Endothelial cell of umbilical vein (primary cell): Measurements from ENCODE around the gene RAB44. TPM values are rescaled to one million over a fixed set of nuclear protein-coding genes. Genes with fewer than 3 reads are reported as not detected.

Experiments used
- BruUV-seq: library from RNA; stranded (reverse); fragments of 400-500 nt; replicated peaks from 2 replicates; lab custom pipeline; 2021; lab: Mats Ljungman, UMichigan
- CTCF ChIA-PET: fragments of 300-600, 350-600 bp; sonication (Branson Sonifier 250); formaldehyde crosslinking; loops from one replicate; lab custom pipeline; 2021; ENCODE audit warnings: antibody characterized with exemption, inconsistent platforms; lab: Charles Lee
- POLR2A ChIA-PET: fragments of 300-600, 350-600 bp; sonication (Branson Sonifier 250); formaldehyde crosslinking; loops from one replicate; lab custom pipeline; 2021; ENCODE audit warnings: antibody characterized with exemption, inconsistent platforms; lab: Charles Lee
- DNase-seq: peaks from one replicate; pipeline ENCODE4 v3.0.0-alpha.2; 2011; ENCODE audit warnings: low read depth, low spot score
- FAIRE-seq: peaks from 2 replicates; lab custom pipeline; 2011; peaks lifted over from hg19 to GRCh38; lab: Jason Lieb, UNC
- H2AFZ ChIP-seq: 2 replicates; pipeline ENCODE4 v1.6.0; 2012; ENCODE audit warnings: low read depth, low read length, control low read depth, inconsistent platforms
- H3K27ac ChIP-seq: 2 replicates; pipeline ENCODE4 v1.5.1; 2011; ENCODE audit warnings: low read depth, mild to moderate bottlenecking, control low read depth, low read length, moderate library complexity; ENCODE audit not compliant: insufficient read depth
- H3K27me3 ChIP-seq, 2 experiments: 2 replicates each; pipeline versions ENCODE4 v1.6.0 to v1.6.1; 2011; ENCODE audit warnings: low read length in 2 of 2, mixed read lengths in 1 of 2; ENCODE audit not compliant: control insufficient read depth in 2 of 2, insufficient read depth in 2 of 2
- H3K36me3 ChIP-seq, 2 experiments: 2 replicates in 1 of 2; 3 replicates in 1 of 2; pipeline ENCODE4 v1.5.1; 2011; ENCODE audit warnings: low read length in 2 of 2, mild to moderate bottlenecking in 1 of 2, moderate library complexity in 1 of 2; ENCODE audit not compliant: control insufficient read depth in 2 of 2, insufficient read depth in 2 of 2; ENCODE audit errors: extremely low read depth in 1 of 2
- H3K4me1 ChIP-seq: 3 replicates; pipeline ENCODE4 v1.5.1; 2011; ENCODE audit warnings: mild to moderate bottlenecking, low read length; ENCODE audit not compliant: control insufficient read depth, insufficient read depth; ENCODE audit errors: extremely low read depth
- H3K4me2 ChIP-seq: 2 replicates; pipeline ENCODE4 v1.6.1; 2011; ENCODE audit warnings: low read length, control low read depth, mixed read lengths; ENCODE audit not compliant: insufficient read depth
- H3K4me3 ChIP-seq, 3 experiments: fragments of 200-600 bp in 1 of 3; sonication (generic), shearing (Covaris generic) in 1 of 3; replicated peaks in 1 of 3; 2 replicates each; pipeline ENCODE4 v1.5.1; 2011 to 2016; ENCODE audit warnings: control low read depth in 3 of 3, low read length in 3 of 3, mild to moderate bottlenecking in 2 of 3, inconsistent platforms in 1 of 3, low read depth in 1 of 3, moderate library complexity in 1 of 3; ENCODE audit not compliant: insufficient read depth in 1 of 3
- H3K79me2 ChIP-seq: 2 replicates; pipeline ENCODE4 v1.6.0; 2012; ENCODE audit warnings: low read length, inconsistent platforms; ENCODE audit not compliant: control insufficient read depth, insufficient read depth
- H3K9ac ChIP-seq: replicated peaks from 2 replicates; pipeline ENCODE3; 2011; ENCODE audit warnings: low read length, control low read depth; ENCODE audit not compliant: insufficient read depth; ENCODE audit errors: extremely low read depth
- H3K9me1 ChIP-seq: replicated peaks from 3 replicates; pipeline ENCODE4 v1.6.0; 2011; ENCODE audit warnings: mild to moderate bottlenecking, low read length; ENCODE audit not compliant: control insufficient read depth, insufficient read depth; ENCODE audit errors: extremely low read depth
- H3K9me3 ChIP-seq: replicated peaks from 2 replicates; pipeline ENCODE4 v1.5.1; 2012; ENCODE audit warnings: low read length, inconsistent platforms; ENCODE audit not compliant: control insufficient read depth, insufficient read depth
- H4K20me1 ChIP-seq: replicated peaks from 2 replicates; pipeline ENCODE3; 2011; ENCODE audit warnings: mild to moderate bottlenecking, low read length; ENCODE audit not compliant: control insufficient read depth, insufficient read depth; ENCODE audit errors: extremely low read depth
- POLR2A ChIP-seq: IDR thresholded peaks from 2 replicates; pipeline ENCODE4 v1.6.1; 2012; ENCODE audit warnings: low read depth, mild to moderate bottlenecking, control low read depth, low read length
- dilution Hi-C: fragments of 300-500 bp; cut with MboI; formaldehyde crosslinking; loops from one replicate; pipeline ENCODE4 v1.15.0; 2019; ENCODE audit warnings: low sequenced_read_pairs; ENCODE audit not compliant: extremely low pct_ligation_motif_present
- intact Hi-C: fragments of 100-400 bp; cut with micrococcal nuclease; formaldehyde crosslinking; loops from one replicate; pipeline ENCODE4 v1.10.0; 2022
- polyA plus RNA-seq, 4 experiments: library from polyadenylated mRNA; depleted of rRNA in 3 of 4; stranded (reverse) in 3 of 4; unstranded in 1 of 4; fragments of >200 nt; gene quantifications; 2 replicates each; pipeline versions ENCODE4 v1.2.1 to v1.2.3, GENCODE V29; 2011 to 2012; ENCODE audit warnings: missing spikeins in 1 of 4
- total RNA-seq: library from RNA; stranded (reverse); gene quantifications from 2 replicates; pipeline ENCODE4 v1.2.3, GENCODE V29; 2021
- TF ChIP-seq, protein P1 (sequence below), 2 donors: IDR thresholded peaks; 1 replicate in 1 of 2; 2 replicates in 1 of 2; pipeline ENCODE4 v1.5.1; 2011; ENCODE audit warnings: low read length in 2 of 2, mild to moderate bottlenecking in 2 of 2, moderate library complexity in 2 of 2, control low read depth in 1 of 2, inconsistent platforms in 1 of 2, low read depth in 1 of 2; ENCODE audit not compliant: insufficient read depth in 1 of 2; ENCODE audit errors: extremely low read depth in 1 of 2

The RAB44 gene
- total and polyA plus RNA-seq, 2 donors (not counting 3 experiments of a cell fraction or from before 2014, with no cell fraction given) = 0.03 to 0.11 TPM

GRCh38 chr6:36753671-36754405 lies 56.2 kb downstream of the RAB44 start:
- no peak overlapping the region for H3K4me2 ChIP-seq
- TF ChIP-seq POLR2A = no peak
- TF ChIP-seq, protein P1, sequence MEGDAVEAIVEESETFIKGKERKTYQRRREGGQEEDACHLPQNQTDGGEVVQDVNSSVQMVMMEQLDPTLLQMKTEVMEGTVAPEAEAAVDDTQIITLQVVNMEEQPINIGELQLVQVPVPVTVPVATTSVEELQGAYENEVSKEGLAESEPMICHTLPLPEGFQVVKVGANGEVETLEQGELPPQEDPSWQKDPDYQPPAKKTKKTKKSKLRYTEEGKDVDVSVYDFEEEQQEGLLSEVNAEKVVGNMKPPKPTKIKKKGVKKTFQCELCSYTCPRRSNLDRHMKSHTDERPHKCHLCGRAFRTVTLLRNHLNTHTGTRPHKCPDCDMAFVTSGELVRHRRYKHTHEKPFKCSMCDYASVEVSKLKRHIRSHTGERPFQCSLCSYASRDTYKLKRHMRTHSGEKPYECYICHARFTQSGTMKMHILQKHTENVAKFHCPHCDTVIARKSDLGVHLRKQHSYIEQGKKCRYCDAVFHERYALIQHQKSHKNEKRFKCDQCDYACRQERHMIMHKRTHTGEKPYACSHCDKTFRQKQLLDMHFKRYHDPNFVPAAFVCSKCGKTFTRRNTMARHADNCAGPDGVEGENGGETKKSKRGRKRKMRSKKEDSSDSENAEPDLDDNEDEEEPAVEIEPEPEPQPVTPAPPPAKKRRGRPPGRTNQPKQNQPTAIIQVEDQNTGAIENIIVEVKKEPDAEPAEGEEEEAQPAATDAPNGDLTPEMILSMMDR (IDR thresholded peaks at IDR 0.05; ENCODE audit: extremely low read depth in 1 of 2, insufficient read depth in 1 of 2, low read depth in 1 of 2, low read length in 2 of 2) = no peak
- no peaks in the 10 kb centered on the region for H3K9me1 ChIP-seq
- dilution Hi-C loops (no loop called here), intact Hi-C loops (no loop called here)
- CTCF ChIA-PET = interaction anchor here (0.6 to 1.7 kb wide), 5 partner anchors 27 to 139 kb away, joined by 3 to 11 read pairs (median 4); partner anchors contain the start of gene CDKN1A
- no peak overlapping the region for H3K9ac ChIP-seq
- peaks cover 52% of the 10 kb centered on the region for H3K4me1 ChIP-seq
- H3K27me3 ChIP-seq = no peaks in the 10 kb centered on the region
- H3K79me2 ChIP-seq = no peaks in the 10 kb centered on the region
- no peaks in the 10 kb centered on the region for H3K9me3 ChIP-seq
- H4K20me1 ChIP-seq = no peaks in the 10 kb centered on the region
- H3K27ac ChIP-seq = no peak overlapping the region
- FAIRE-seq = no peak
- no TSS peak for BruUV-seq
- DNase-seq = no peak
- no peak overlapping the region for H2AFZ ChIP-seq
- POLR2A ChIA-PET = interaction anchor here (0.6 to 2.2 kb wide), 3 partner anchors 13 to 120 kb away, joined by 3 to 13 read pairs (median 4); partner anchors contain the start of gene CDKN1A
- H3K36me3 ChIP-seq = no peaks in the 10 kb centered on the region
- H3K4me3 ChIP-seq = no peak overlapping the region
